Measurements from ENCODE around the gene HABP4. TPM values are rescaled to one million over a fixed set of nuclear protein-coding genes. Genes with fewer than 3 reads are reported as not detected.

Gene HABP4
- total and polyA plus RNA-seq, 10 donors = 6.3 to 10.6 (median 7.7) TPM

DNA sequence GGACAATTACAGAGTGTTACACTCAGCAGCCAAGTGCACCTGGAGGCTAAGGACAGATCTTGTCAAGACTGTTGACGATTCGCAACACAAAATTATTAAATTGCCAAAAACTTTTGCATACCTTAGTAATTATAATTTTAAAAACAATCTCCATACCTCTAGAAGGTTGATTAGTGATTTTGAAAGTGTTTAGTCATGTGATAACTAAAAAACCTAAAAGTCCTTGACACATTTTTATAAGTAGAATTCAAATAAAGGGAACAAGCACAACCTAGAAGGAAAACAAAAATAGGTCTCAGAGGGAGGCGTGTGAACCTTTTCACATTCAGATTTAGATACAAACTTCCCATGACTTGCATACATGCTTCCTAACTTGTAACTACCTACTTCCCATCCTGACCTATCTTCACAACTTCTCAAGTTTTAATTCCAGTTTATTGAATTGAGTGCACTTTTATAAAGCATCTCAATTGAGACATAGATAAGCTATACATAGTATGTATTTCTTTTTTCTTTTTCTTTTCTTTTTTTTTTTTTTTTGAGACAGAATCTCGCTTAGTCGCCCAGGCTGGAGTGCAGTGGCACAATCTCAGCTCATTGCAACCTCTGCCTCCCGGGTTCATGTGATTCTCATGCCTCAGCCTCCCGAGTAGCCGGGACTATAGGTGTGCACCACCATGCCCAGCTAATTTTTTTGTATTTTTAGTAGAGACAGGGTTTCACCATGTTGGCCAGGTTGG is 37.6 kb upstream of the HABP4 start:
- no peak for TF ChIP-seq POLR2A (IDR thresholded peaks at IDR 0.05)
- TF ChIP-seq, protein P1, sequence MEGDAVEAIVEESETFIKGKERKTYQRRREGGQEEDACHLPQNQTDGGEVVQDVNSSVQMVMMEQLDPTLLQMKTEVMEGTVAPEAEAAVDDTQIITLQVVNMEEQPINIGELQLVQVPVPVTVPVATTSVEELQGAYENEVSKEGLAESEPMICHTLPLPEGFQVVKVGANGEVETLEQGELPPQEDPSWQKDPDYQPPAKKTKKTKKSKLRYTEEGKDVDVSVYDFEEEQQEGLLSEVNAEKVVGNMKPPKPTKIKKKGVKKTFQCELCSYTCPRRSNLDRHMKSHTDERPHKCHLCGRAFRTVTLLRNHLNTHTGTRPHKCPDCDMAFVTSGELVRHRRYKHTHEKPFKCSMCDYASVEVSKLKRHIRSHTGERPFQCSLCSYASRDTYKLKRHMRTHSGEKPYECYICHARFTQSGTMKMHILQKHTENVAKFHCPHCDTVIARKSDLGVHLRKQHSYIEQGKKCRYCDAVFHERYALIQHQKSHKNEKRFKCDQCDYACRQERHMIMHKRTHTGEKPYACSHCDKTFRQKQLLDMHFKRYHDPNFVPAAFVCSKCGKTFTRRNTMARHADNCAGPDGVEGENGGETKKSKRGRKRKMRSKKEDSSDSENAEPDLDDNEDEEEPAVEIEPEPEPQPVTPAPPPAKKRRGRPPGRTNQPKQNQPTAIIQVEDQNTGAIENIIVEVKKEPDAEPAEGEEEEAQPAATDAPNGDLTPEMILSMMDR (IDR thresholded peaks at IDR 0.05 in 8 of 11, conservative IDR thresholded peaks at IDR 0.05 in 3 of 11) = no peak
- TF ChIP-seq POLR2AphosphoS5 (IDR thresholded peaks at IDR 0.05) = no peak
- WGBS, 5 donors = 86 to 94% (median 89%) methylated on average over 8 of the region's 8 CpGs
- no peaks in the 10 kb centered on the region for H3K9me3 ChIP-seq
- no peak overlapping the region for H3K4me3 ChIP-seq
- intact Hi-C loops (cut with DNase I; ENCODE audit: low total_unique reads) = no loop called here
- H3K27me3 ChIP-seq (replicated peaks in 1 of 7) = no peaks in the 10 kb centered on the region
- peak overlapping the region in 4 of 8 donors; percentile 71 to 84 (median 72) for H3K27ac ChIP-seq
- DNase-seq = no peak
- peaks cover 5 to 60% (median 35%) of the 10 kb centered on the region in 6 donors for H3K4me1 ChIP-seq
- H3K36me3 ChIP-seq = no peaks in the 10 kb centered on the region

DNA sequence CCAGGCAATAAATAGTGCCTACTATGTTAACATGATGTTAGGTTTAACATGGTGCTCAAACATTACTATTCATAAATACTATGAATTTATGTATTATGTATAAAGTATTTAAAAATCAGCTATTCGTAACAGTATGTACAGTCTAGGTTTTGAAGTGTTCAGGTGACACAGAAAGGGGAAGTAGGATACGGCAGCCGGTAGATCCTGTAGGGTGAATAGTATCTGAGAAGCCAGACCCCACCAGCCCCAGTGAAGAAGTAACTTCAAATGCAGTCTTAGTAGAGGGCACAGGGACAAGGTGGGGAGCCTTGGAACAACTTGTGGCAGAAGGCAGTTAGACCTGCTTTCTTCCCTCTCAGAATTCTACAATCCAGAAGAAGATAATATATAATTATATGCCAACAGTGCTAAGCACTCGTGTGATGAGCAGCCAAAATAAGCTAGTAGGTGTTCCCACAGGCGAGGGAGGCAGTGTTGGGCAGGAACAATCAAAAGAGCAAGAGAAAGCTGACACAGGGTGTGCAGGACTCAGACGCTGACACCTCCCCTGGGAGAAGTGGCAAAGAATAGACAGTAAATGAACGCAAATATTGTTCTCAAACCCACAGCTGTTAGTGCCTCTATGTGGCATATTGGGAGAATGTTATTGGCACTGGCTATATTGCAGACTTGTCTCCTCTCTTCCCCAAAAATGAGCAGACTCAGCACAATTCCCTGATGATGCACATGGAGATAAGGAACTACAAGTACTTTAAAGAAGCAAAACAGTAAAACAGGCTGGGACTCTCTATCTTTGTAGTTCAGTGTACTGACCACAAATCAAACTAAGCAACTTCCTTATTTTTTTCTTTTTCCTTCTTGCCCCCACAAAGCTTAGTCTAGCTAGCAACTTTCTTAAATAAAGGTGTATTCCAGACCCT is 36.4 kb upstream of the HABP4 start:
- Histone ChIP-seq H3K4me1 (peaks cover 5 to 59% (median 39%) of the 10 kb centered on the region in 6 donors), H3K4me3 (peak overlapping the region in 2 of 8 donors; percentile 5 to 54), H3K27ac (peak overlapping the region in 7 of 8 donors; percentile 33 to 84 (median 71)), H3K9me3 (no peaks in the 10 kb centered on the region), H3K27me3 (replicated peaks in 1 of 7) (no peaks in the 10 kb centered on the region), H3K36me3 (no peaks in the 10 kb centered on the region)
- TF ChIP-seq, protein P1 (IDR thresholded peaks at IDR 0.05 in 8 of 11, conservative IDR thresholded peaks at IDR 0.05 in 3 of 11) = no peak
- TF ChIP-seq POLR2A (IDR thresholded peaks at IDR 0.05) = no peak
- 17 to 30% (median 21%) methylated on average over 7 of the region's 7 CpGs for WGBS, 5 donors
- intact Hi-C loops (cut with DNase I; ENCODE audit: low total_unique reads) = no loop called here
- no peak for DNase-seq

DNA sequence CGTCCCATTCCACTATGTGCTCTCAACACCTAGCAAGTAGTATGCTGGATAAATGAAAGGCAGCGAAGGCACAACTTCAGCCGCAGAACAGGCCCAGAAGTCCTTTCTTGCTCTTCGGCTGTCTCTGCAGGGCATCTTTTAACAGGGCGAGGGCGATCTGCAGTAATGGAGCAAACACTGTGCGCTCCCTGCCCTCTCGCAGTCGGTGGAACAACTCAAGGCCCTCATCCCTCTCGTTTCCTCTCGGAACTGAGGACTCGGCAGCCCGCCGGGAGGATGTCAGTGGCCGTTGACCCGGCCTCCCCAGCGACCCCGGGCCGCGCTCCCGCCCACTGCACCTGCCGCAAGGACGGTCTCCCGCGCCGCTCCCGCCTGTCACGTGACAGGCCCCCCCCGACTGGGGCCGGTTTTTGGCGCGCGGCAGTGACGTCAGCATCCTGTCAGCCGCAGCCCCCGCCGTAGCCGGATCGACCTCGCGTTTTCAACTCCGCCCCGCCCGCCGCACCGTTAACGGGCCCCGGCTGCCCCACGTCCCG is 32.9 kb upstream of the HABP4 start:
- intact Hi-C loops (cut with DNase I; ENCODE audit: low total_unique reads) = no loop called here
- Histone ChIP-seq H3K9me3 (no peaks in the 10 kb centered on the region), H3K27me3 (replicated peaks in 1 of 7) (no peaks in the 10 kb centered on the region), H3K36me3 (no peaks in the 10 kb centered on the region), H3K27ac (peak overlapping the region; percentile 93 to 99 (median 98)), H3K4me1 (peaks cover 14 to 73% (median 59%) of the 10 kb centered on the region in 6 donors), H3K4me3 (peak overlapping the region; percentile 71 to 95 (median 89))
- TF ChIP-seq POLR2A (IDR thresholded peaks at IDR 0.05) = peak in 2 of 3 donors; percentile 63 to 72
- peak; percentile 93 to 96 (median 94) for TF ChIP-seq POLR2AphosphoS5 (IDR thresholded peaks at IDR 0.05)
- TF ChIP-seq, protein P1 (IDR thresholded peaks at IDR 0.05 in 8 of 11, conservative IDR thresholded peaks at IDR 0.05 in 3 of 11) = peak in 5 of 11 experiments; percentile 14 to 32 (median 19)
- peak; percentile 97 for DNase-seq
- 0 to 1% (median 0%) methylated on average over 13 to 50 of the region's 50 CpGs for WGBS, 5 donors

Data from spleen (tissue), 11 donors.